ENCODE results near the gene ETV4. TPM values are rescaled to one million over a fixed set of nuclear protein-coding genes. Genes with fewer than 3 reads are reported as not detected.

The ETV4 gene
- total RNA-seq, 1 experiment from 2014 or later, result 147 TPM

DNA sequence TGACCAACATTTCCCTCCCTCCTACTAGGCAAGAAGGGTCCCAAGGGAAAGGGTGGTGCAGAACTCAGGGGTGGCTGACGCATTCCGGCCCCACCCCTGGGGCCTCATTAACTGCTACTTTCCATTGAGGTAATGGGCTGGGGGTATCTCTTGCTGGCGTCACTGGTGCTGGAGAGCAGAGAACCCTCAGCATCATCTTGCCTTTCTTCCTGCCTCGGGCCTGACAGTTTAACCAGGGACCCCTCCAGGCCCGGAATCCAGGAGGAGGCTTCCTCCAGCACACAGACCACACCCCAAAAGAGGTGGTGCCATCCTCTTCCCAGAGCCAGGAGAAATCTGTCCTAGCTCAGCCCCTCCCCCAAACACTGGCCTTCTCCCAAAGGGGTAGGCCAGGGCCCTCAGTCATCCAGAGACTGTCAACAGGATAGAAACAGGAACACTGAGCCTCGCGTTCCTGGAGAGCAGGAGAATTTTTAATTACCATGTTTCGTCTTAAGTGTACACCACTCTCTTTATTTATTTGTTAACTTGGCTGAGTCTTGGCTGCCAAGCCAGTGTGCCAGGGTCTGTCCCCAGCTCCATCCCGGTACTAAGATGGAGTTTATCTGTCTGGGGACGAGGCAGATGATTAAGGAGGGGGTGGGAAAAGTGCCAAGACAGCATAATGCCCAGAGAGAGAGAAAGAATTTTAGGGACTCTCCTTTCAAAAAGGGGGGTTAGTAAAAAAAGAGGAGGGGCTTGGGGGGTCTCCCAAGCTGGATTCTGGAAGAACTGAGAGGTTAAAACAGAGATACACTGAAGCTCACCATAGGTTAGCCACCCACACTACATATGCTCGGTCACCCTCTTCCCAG is 5.1 kb downstream of the ETV4 start:
- POLR2A ChIA-PET (ENCODE audit: unreplicated experiment), result no interaction called here
- BruUV-seq (replicated peaks), result no TSS peak
- TF ChIP-seq, protein P1, sequence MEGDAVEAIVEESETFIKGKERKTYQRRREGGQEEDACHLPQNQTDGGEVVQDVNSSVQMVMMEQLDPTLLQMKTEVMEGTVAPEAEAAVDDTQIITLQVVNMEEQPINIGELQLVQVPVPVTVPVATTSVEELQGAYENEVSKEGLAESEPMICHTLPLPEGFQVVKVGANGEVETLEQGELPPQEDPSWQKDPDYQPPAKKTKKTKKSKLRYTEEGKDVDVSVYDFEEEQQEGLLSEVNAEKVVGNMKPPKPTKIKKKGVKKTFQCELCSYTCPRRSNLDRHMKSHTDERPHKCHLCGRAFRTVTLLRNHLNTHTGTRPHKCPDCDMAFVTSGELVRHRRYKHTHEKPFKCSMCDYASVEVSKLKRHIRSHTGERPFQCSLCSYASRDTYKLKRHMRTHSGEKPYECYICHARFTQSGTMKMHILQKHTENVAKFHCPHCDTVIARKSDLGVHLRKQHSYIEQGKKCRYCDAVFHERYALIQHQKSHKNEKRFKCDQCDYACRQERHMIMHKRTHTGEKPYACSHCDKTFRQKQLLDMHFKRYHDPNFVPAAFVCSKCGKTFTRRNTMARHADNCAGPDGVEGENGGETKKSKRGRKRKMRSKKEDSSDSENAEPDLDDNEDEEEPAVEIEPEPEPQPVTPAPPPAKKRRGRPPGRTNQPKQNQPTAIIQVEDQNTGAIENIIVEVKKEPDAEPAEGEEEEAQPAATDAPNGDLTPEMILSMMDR (conservative IDR thresholded peaks at IDR 0.05; ENCODE audit: low read depth, low read length), result no peak
- no peak for TF ChIP-seq EZH2phosphoT487 (IDR thresholded peaks at IDR 0.05; ENCODE audit: borderline replicate concordance, low read length)
- no peak for TF ChIP-seq EZH2 (IDR thresholded peaks at IDR 0.05; ENCODE audit: low read length, unreplicated experiment)

DNA sequence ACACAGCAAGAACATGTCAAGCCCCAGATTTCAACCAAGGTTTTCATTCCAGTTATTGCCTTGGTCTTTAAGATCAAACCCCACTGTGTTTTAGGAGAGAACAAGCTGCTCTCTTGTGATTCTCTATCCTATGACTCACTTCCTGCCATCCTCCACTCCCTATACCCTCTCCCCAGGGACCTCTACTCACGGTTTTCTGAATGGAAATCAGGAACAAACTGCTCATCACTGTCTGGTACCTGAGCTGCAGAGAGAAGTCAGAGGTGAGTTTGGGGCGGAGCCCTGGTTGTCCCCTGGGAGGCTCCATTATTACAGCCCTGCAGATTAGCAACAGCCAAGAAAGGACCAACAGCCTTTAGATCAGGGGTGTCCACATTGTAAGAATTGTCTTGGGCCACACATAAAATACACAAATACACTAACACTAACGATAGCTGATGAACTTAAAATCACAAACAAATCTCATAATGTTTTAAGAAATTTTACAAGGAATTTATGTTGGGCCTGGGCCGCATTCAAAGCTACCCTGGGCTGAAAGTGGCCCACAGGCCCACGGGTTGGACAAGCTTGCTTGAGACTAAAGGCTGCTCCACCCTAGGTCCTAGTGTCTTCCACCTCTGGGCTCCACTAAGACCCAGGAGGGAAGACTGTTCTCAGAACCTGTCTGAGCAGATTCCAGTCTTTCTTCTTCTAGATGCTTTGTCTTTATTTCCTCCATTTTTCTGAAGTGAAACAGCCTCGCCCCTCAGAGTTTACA is 9.7 kb downstream of the ETV4 start:
- Histone ChIP-seq H3K9me2 (replicated peaks; ENCODE audit: low read length) (no peaks in the 10 kb centered on the region), H2AFZ (ENCODE audit: low read length) (no peak overlapping the region), H3K36me3 (ENCODE audit: low read depth, low read length) (peaks cover 13% of the 10 kb centered on the region; the same call in 1 of the 2 replicates), H3K4me2 (ENCODE audit: low read length) (peak overlapping the region; percentile 29), H3K27ac (ENCODE audit: low read length) (no peak overlapping the region), H4K20me1 (ENCODE audit: low read length) (no peaks in the 10 kb centered on the region), H3K27me3 (ENCODE audit: low read length) (no peaks in the 10 kb centered on the region), H3K79me2 (ENCODE audit: low read length) (peaks cover 23% of the 10 kb centered on the region), H3K9me3 (ENCODE audit: low read length) (no peaks in the 10 kb centered on the region), H3K9ac (ENCODE audit: low read length) (no peak overlapping the region), H3F3A (ENCODE audit: low read length, unreplicated experiment) (no peaks in the 10 kb centered on the region), H3K4me3 (ENCODE audit: low read length) (no peak overlapping the region), H3K4me1 (ENCODE audit: insufficient read depth, low read length) (peaks cover 12% of the 10 kb centered on the region)
- TF ChIP-seq EZH2phosphoT487 (IDR thresholded peaks at IDR 0.05; ENCODE audit: borderline replicate concordance, low read length), result no peak
- TF ChIP-seq, protein P1 (conservative IDR thresholded peaks at IDR 0.05; ENCODE audit: low read depth, low read length), result no peak
- TF ChIP-seq EZH2 (IDR thresholded peaks at IDR 0.05; ENCODE audit: low read length, unreplicated experiment), result no peak
- ATAC-seq (peak; percentile 65), DNase-seq (peak; percentile 43)
- BruUV-seq (replicated peaks), result no TSS peak
- POLR2A ChIA-PET (ENCODE audit: unreplicated experiment), result no interaction called here
- intact Hi-C loops (cut with micrococcal nuclease), result no loop called here
- CTCF ChIA-PET, result no interaction called here

More for the DNA sequence above, 5.1 kb downstream of the ETV4 start:
- no peak overlapping the region for H3K9ac ChIP-seq (ENCODE audit: low read length)
- no peak overlapping the region for H3K4me3 ChIP-seq (ENCODE audit: low read length)
- H3K9me2 ChIP-seq (replicated peaks; ENCODE audit: low read length), result no peaks in the 10 kb centered on the region
- CTCF ChIA-PET, result no interaction called here
- no peak overlapping the region for H3K4me2 ChIP-seq (ENCODE audit: low read length)
- H3K9me3 ChIP-seq (ENCODE audit: low read length), result no peaks in the 10 kb centered on the region
- no peak overlapping the region for H2AFZ ChIP-seq (ENCODE audit: low read length)
- H3K4me1 ChIP-seq (ENCODE audit: insufficient read depth, low read length), result peaks cover 33% of the 10 kb centered on the region
- H3K36me3 ChIP-seq (ENCODE audit: low read depth, low read length), result no peaks in the 10 kb centered on the region
- intact Hi-C loops (cut with micrococcal nuclease), result no loop called here
- no peak for ATAC-seq
- no peak overlapping the region for H3K27ac ChIP-seq (ENCODE audit: low read length)
- H3K27me3 ChIP-seq (ENCODE audit: low read length), result no peaks in the 10 kb centered on the region
- H3F3A ChIP-seq (ENCODE audit: low read length, unreplicated experiment), result no peaks in the 10 kb centered on the region
- H3K79me2 ChIP-seq (ENCODE audit: low read length), result peaks cover 57% of the 10 kb centered on the region
- H4K20me1 ChIP-seq (ENCODE audit: low read length), result no peaks in the 10 kb centered on the region
- DNase-seq, result no peak
